Stomach smooth muscle (tissue), 2 donors: Measurements from ENCODE around the gene THBS3.

Experiments used
- H3K27ac ChIP-seq: one replicate; pipeline ENCODE4 v1.7.0; 2013; ENCODE audit warnings: mild to moderate bottlenecking, low read length, inconsistent platforms
- H3K27me3 ChIP-seq, 2 donors: one replicate each; pipeline ENCODE4 v1.7.0; 2013; ENCODE audit warnings: low read length in 2 of 2; ENCODE audit not compliant: insufficient read depth in 2 of 2, control insufficient read depth in 1 of 2
- H3K36me3 ChIP-seq, 2 donors: one replicate each; pipeline ENCODE4 v1.7.0; 2013; ENCODE audit warnings: low read length in 2 of 2; ENCODE audit not compliant: control insufficient read depth in 2 of 2, insufficient read depth in 2 of 2
- H3K4me1 ChIP-seq: one replicate; pipeline ENCODE4 v1.7.0; 2013; ENCODE audit warnings: low read length; ENCODE audit not compliant: control insufficient read depth, insufficient read depth
- H3K4me3 ChIP-seq, 2 donors: one replicate each; pipeline ENCODE4 v1.7.0; 2013; ENCODE audit warnings: low read length in 2 of 2
- H3K9ac ChIP-seq, 2 donors: one replicate each; pipeline ENCODE4 v1.7.0; 2013; ENCODE audit warnings: low read length in 2 of 2, mild to moderate bottlenecking in 1 of 2
- H3K9me3 ChIP-seq, 2 donors: one replicate each; pipeline ENCODE4 v1.7.0; 2013; ENCODE audit warnings: low read length in 2 of 2; ENCODE audit not compliant: control insufficient read depth in 2 of 2
- donor health status: healthy.
- donor health status: Pancreatic carcinoma.

The THBS3 gene

GRCh38 chr1:155186067-155186793 lies 21.5 kb downstream of the THBS3 start:
- Histone ChIP-seq H3K27ac (no peak overlapping the region), H3K4me1 (no peaks in the 10 kb centered on the region), H3K36me3 (no peaks in the 10 kb centered on the region), H3K27me3 (no peaks in the 10 kb centered on the region), H3K4me3 (no peak overlapping the region), H3K9me3 (no peaks in the 10 kb centered on the region), H3K9ac (no peak overlapping the region)

GRCh38 chr1:155185783-155186066 lies 22.0 kb downstream of the THBS3 start:
- H3K27ac ChIP-seq: no peak overlapping the region
- H3K9me3 ChIP-seq: no peaks in the 10 kb centered on the region
- H3K36me3 ChIP-seq: no peaks in the 10 kb centered on the region
- H3K9ac ChIP-seq: no peak overlapping the region
- H3K4me3 ChIP-seq: no peak overlapping the region
- H3K4me1 ChIP-seq: no peaks in the 10 kb centered on the region
- H3K27me3 ChIP-seq: no peaks in the 10 kb centered on the region

- Histone ChIP-seq H3K27me3 (no peaks in the 10 kb centered on the region), H3K4me1 (no peaks in the 10 kb centered on the region), H3K9ac (no peak overlapping the region), H3K36me3 (no peaks in the 10 kb centered on the region), H3K9me3 (no peaks in the 10 kb centered on the region), H3K27ac (no peak overlapping the region), H3K4me3 (no peak overlapping the region)
Measured at GRCh38 chr1:155184835-155185782, 22.6 kb downstream of the THBS3 start.

- Histone ChIP-seq H3K9ac (no peak overlapping the region), H3K27ac (no peak overlapping the region), H3K4me1 (no peaks in the 10 kb centered on the region), H3K36me3 (no peaks in the 10 kb centered on the region), H3K27me3 (no peaks in the 10 kb centered on the region), H3K9me3 (no peaks in the 10 kb centered on the region), H3K4me3 (no peak overlapping the region)
Measured at GRCh38 chr1:155184351-155184811, 23.3 kb downstream of the THBS3 start.

GRCh38 chr1:155183775-155184221 lies 23.9 kb downstream of the THBS3 start:
- Histone ChIP-seq H3K27ac (no peak overlapping the region), H3K4me1 (no peaks in the 10 kb centered on the region), H3K9ac (no peak overlapping the region), H3K36me3 (no peaks in the 10 kb centered on the region), H3K4me3 (no peak overlapping the region), H3K9me3 (no peaks in the 10 kb centered on the region), H3K27me3 (no peaks in the 10 kb centered on the region)

- Histone ChIP-seq H3K36me3 (no peaks in the 10 kb centered on the region), H3K9me3 (no peaks in the 10 kb centered on the region), H3K4me3 (no peak overlapping the region), H3K4me1 (peaks cover 3% of the 10 kb centered on the region), H3K9ac (no peak overlapping the region), H3K27me3 (no peaks in the 10 kb centered on the region), H3K27ac (no peak overlapping the region)
Measured at GRCh38 chr1:155182052-155182550, 25.6 kb downstream of the THBS3 start.

- no peaks in the 10 kb centered on the region for H3K36me3 ChIP-seq
- H3K27ac ChIP-seq: no peak overlapping the region
- H3K4me3 ChIP-seq: no peak overlapping the region
- no peak overlapping the region for H3K9ac ChIP-seq
- H3K9me3 ChIP-seq: no peaks in the 10 kb centered on the region
- H3K27me3 ChIP-seq: no peaks in the 10 kb centered on the region
- H3K4me1 ChIP-seq: peaks cover 8% of the 10 kb centered on the region
Measured at GRCh38 chr1:155181371-155182051, 26.2 kb downstream of the THBS3 start.

GRCh38 chr1:155179112-155180031 lies 28.3 kb downstream of the THBS3 start:
- no peaks in the 10 kb centered on the region for H3K9me3 ChIP-seq
- peaks cover 8% of the 10 kb centered on the region for H3K4me1 ChIP-seq
- H3K36me3 ChIP-seq: no peaks in the 10 kb centered on the region
- H3K27me3 ChIP-seq: peaks cover 8 to 14% of the 10 kb centered on the region in 2 donors
- H3K9ac ChIP-seq: no peak overlapping the region
- no peak overlapping the region for H3K4me3 ChIP-seq
- no peak overlapping the region for H3K27ac ChIP-seq

- Histone ChIP-seq H3K36me3 (no peaks in the 10 kb centered on the region), H3K27me3 (peaks cover 11 to 22% of the 10 kb centered on the region in 2 donors), H3K9ac (no peak overlapping the region), H3K27ac (no peak overlapping the region), H3K4me3 (no peak overlapping the region), H3K9me3 (no peaks in the 10 kb centered on the region), H3K4me1 (peaks cover 14% of the 10 kb centered on the region)
Measured at GRCh38 chr1:155178441-155179111, 29.1 kb downstream of the THBS3 start.
